D721Med (cell line): ENCODE data around the gene EYS.

ENCODE experiments used
- DNase-seq: peaks from one replicate; pipeline ENCODE4 v3.0.0; 2011; ENCODE audit warnings: low spot score; ENCODE audit not compliant: insufficient read length
- FAIRE-seq: peaks from 2 replicates; lab custom pipeline; 2011; peaks lifted over from hg19 to GRCh38; lab: Jason Lieb, UNC
- CTCF ChIP-seq: IDR thresholded peaks from 2 replicates; pipeline ENCODE4 v1.5.1; 2012; ENCODE audit warnings: mild to moderate bottlenecking, control low read depth; ENCODE audit not compliant: insufficient read depth; ENCODE audit errors: missing control alignments

Gene EYS

GRCh38 chr6:65202738-65203137 lies 504.3 kb downstream of the EYS start:
- TF ChIP-seq CTCF = no peak
- FAIRE-seq (no peak), DNase-seq (no peak)

GRCh38 chr6:65199683-65200082 lies 507.3 kb downstream of the EYS start:
- TF ChIP-seq CTCF = no peak
- FAIRE-seq (peak; percentile 58), DNase-seq (no peak)

- no peak for TF ChIP-seq CTCF
- no peak for DNase-seq
- FAIRE-seq = no peak
Observed at GRCh38 chr6:65199121-65199520, 507.9 kb downstream of the EYS start.

GRCh38 chr6:65191471-65191870 lies 515.6 kb downstream of the EYS start:
- DNase-seq (no peak), FAIRE-seq (peak; percentile 38)
- no peak for TF ChIP-seq CTCF

- FAIRE-seq (no peak), DNase-seq (no peak)
- TF ChIP-seq CTCF = no peak
Observed at GRCh38 chr6:65189236-65189881, 517.7 kb downstream of the EYS start.

GRCh38 chr6:65186826-65187225 lies 520.2 kb downstream of the EYS start:
- no peak for TF ChIP-seq CTCF
- DNase-seq (no peak), FAIRE-seq (no peak)

- no peak for TF ChIP-seq CTCF
- no peak for DNase-seq
- no peak for FAIRE-seq
Observed at GRCh38 chr6:65182681-65183080, 524.3 kb downstream of the EYS start.
